Choroid plexus epithelial cell (primary cell): ENCODE data around the gene CIT.

Source experiments
- DNase-seq: peaks from one replicate; pipeline ENCODE4 v3.0.0-alpha.2; 2010; ENCODE audit warnings: low read depth
- H3K4me3 ChIP-seq: 2 replicates; pipeline ENCODE4 v1.5.1; 2011; ENCODE audit warnings: low read depth, mild to moderate bottlenecking, control low read depth, low read length, moderate library complexity
- TF ChIP-seq, protein P1 (sequence below): conservative IDR thresholded peaks from 2 replicates; pipeline ENCODE4 v1.5.1; 2011; ENCODE audit warnings: low read depth, mild to moderate bottlenecking, control low read depth, inconsistent platforms, low read length, moderate library complexity

CIT gene

GRCh38 chr12:119826661-119827445 lies 50.3 kb downstream of the CIT start:
- TF ChIP-seq, protein P1, sequence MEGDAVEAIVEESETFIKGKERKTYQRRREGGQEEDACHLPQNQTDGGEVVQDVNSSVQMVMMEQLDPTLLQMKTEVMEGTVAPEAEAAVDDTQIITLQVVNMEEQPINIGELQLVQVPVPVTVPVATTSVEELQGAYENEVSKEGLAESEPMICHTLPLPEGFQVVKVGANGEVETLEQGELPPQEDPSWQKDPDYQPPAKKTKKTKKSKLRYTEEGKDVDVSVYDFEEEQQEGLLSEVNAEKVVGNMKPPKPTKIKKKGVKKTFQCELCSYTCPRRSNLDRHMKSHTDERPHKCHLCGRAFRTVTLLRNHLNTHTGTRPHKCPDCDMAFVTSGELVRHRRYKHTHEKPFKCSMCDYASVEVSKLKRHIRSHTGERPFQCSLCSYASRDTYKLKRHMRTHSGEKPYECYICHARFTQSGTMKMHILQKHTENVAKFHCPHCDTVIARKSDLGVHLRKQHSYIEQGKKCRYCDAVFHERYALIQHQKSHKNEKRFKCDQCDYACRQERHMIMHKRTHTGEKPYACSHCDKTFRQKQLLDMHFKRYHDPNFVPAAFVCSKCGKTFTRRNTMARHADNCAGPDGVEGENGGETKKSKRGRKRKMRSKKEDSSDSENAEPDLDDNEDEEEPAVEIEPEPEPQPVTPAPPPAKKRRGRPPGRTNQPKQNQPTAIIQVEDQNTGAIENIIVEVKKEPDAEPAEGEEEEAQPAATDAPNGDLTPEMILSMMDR: no peak
- H3K4me3 ChIP-seq: no peak overlapping the region
- no peak for DNase-seq

DNA sequence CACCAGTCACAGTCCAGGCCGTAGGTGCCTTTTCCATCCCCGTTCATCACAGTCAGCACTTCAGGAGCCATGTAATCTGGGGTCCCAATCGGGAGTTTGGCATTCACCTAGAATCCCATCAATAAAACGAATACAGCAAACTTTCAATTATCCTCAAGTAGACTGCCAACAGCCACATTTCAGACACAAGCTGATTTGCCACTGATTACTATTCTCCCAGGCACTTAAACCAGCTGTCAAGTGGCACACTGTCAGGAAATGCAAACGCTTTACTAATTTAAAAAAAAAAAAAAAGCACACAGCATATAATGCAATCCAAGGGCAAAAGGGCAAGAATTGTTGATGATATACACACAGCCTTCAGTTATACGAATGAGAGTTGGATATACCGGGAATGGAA lies 51.9 kb downstream of the CIT start:
- DNase-seq: no peak
- TF ChIP-seq, protein P1: no peak
- H3K4me3 ChIP-seq: no peak overlapping the region

DNA sequence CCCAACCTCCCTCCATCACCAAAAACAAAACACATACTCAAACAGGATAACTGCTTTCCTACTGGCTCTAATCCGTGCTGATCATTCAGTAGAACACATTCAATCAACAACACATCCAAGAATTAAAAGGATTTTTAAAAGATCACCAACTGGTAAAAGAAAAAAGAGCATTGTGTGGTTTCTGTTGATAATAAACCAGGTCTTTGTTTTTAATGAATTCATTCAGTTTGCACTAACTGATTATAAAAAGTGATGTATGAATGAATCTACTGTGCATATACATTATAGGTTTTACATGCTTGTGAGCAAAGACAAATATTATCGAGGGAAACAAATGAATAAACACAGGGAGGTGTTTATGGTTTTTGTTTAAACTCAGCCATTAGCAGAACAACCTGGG lies 55.1 kb downstream of the CIT start:
- TF ChIP-seq, protein P1: no peak
- DNase-seq: no peak

GRCh38 chr12:119819322-119819721 lies 57.8 kb downstream of the CIT start:
- no peak for DNase-seq
- no peak overlapping the region for H3K4me3 ChIP-seq
- TF ChIP-seq, protein P1: no peak

More for the DNA sequence above, 55.1 kb downstream of the CIT start:
- no peak overlapping the region for H3K4me3 ChIP-seq

DNA sequence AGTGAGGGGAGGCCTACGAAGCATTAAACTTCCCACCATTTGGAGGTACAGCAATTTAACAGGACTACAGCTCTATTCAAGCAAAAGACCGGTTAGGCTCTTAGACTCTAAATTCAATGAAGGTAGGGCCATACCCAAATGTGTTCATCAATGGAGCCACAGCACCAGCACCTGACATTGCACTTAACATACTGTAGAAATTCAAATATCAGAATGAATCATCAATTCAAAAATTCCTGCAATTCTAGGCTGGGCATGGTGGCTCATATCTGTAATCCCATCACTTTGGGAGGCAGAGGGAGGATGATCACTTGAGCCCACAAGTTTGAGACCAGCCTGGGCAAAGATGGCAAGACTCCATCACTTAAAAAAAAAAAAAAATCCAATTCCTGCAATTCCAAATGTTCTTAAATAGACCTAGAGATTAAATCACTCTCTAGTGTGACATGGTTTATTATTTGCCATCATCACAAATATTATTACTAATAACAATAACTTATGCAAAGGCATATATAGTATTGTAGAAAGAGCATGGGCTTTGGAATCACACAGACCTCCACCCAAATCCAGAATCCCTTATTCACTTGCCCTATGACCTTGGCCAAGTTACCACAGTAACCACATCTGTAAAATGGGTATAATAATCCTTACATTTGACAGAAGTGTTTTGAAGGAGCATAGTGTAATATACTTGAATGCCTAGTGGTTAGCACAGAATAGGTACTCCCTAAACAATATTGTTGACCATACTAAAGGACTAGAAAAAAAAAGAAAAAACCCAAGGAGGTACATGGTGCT lies 59.4 kb downstream of the CIT start:
- TF ChIP-seq, protein P1: no peak
- H3K4me3 ChIP-seq: no peak overlapping the region
- DNase-seq: no peak

GRCh38 chr12:119809023-119809422 lies 68.1 kb downstream of the CIT start:
- no peak for DNase-seq
- no peak overlapping the region for H3K4me3 ChIP-seq
- TF ChIP-seq, protein P1: no peak
